ENCODE results near the gene TBC1D20.

DNA sequence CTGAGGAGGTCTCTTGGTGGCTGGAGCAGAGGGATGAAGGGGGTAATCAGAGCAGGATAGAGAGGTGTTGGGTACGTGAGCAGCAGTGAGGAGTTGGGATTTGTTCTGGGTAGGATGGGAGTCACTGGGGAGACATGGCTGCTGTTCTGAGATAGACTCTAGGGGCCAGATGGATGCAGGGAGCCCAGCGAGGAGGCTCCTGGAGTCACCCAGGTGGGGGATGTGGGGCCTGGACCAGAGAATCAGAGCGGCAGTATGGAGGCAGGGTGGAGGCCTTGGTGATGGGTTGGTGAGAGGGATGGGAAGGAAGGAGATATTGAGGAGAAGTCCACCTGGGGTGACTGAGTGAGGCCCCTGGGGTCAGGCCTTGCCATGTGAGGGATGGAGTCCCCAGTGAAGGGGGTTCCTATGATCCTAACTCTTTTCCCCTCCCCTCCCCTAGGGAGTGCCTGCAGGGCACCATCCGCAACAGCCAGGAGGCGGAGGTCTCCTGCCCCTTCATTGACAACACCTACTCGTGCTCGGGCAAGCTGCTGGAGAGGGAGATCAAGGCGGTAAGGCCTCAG lies 40.6 kb downstream of the TBC1D20 start:
- no peak for TF ChIP-seq CTCF (IDR thresholded peaks at IDR 0.05; ENCODE audit: insufficient read depth, low read depth, low read length)
- no peak for TF ChIP-seq EZH2 (IDR thresholded peaks at IDR 0.05; ENCODE audit: insufficient read depth, low read length)

Measured in astrocyte (in vitro differentiated cells and primary cell).